DMS53 (cell line): ENCODE data around the gene AKAP14.
"Not testable (repeated sequence)": the region's sequence is repeated elsewhere in the genome, so short reads cannot be mapped to it uniquely, and the experiment has no call there.

ENCODE experiments used
- DNase-seq: peaks from one replicate; lab custom pipeline; 2025; lab: John Stamatoyannopoulos, UW

AKAP14 gene

GRCh38 chrX:119895843-119896326, at the start of gene AKAP14:
Gene AKAP14, plus strand, starts transcription at chrX:119895893. Its CDS starts 7,331 bp downstream, at chrX:119903224.
- DNase-seq: peak; percentile 6

GRCh38 chrX:119852382-119853353, 43.0 kb upstream of the AKAP14 start, which contains the start of gene UPF3B:
Gene UPF3B, minus strand, starts transcription at chrX:119852963. Its CDS starts 35 bp downstream, at chrX:119852928.
- DNase-seq: peak; percentile 99

- peak; percentile 36 for DNase-seq
Observed at GRCh38 chrX:119853444-119853843, 42.2 kb upstream of the AKAP14 start.

- peak; percentile 68 for DNase-seq
Observed at GRCh38 chrX:119870626-119871131, 25.0 kb upstream of the AKAP14 start.

GRCh38 chrX:119871245-119871598, 24.5 kb upstream of the AKAP14 start:
- no peak for DNase-seq

- peak; percentile 97 for DNase-seq
Observed at GRCh38 chrX:119871599-119872395, 23.9 kb upstream of the AKAP14 start, which contains the start of the genes NDUFA1 and RNF113A. Gene NDUFA1, plus strand, starts transcription at chrX:119871832. Its CDS starts 80 bp downstream, at chrX:119871912. Gene RNF113A, minus strand, starts transcription at chrX:119871733. Its CDS starts 120 bp downstream, at chrX:119871613.

- no peak for DNase-seq
Observed at GRCh38 chrX:119878740-119879139, 17.0 kb upstream of the AKAP14 start.

- DNase-seq: no peak
Observed at GRCh38 chrX:119880076-119880475, 15.6 kb upstream of the AKAP14 start.

- peak; percentile 84 for DNase-seq
Observed at GRCh38 chrX:119880552-119881437, 14.9 kb upstream of the AKAP14 start.

- peak; percentile 77 for DNase-seq
Observed at GRCh38 chrX:119885554-119886428, 9.9 kb upstream of the AKAP14 start.

- peak; percentile 88 for DNase-seq
Observed at GRCh38 chrX:119887721-119888425, 7.8 kb upstream of the AKAP14 start.

- DNase-seq: not testable (repeated sequence)
Observed at GRCh38 chrX:119890626-119891025, 5.1 kb upstream of the AKAP14 start.

GRCh38 chrX:119891961-119892692, 3.6 kb upstream of the AKAP14 start:
- DNase-seq: not testable (repeated sequence)

GRCh38 chrX:119899125-119899524, 3.4 kb downstream of the AKAP14 start:
- no peak for DNase-seq

GRCh38 chrX:119900976-119901375, 5.3 kb downstream of the AKAP14 start:
- no peak for DNase-seq

GRCh38 chrX:119916310-119916709, 20.6 kb downstream of the AKAP14 start:
- no peak for DNase-seq

GRCh38 chrX:119917877-119918276, 22.2 kb downstream of the AKAP14 start:
- no peak for DNase-seq

- DNase-seq: no peak
Observed at GRCh38 chrX:119919835-119920585, 24.3 kb downstream of the AKAP14 start.
